ENCODE measurements around the gene MTHFD1L. TPM values are rescaled to one million over a fixed set of nuclear protein-coding genes. Genes with fewer than 3 reads are reported as not detected.

The MTHFD1L gene
- total and polyA plus RNA-seq, 7 experiments from 2014 or later = 5.7 to 57.8 (median 7.8) TPM

DNA sequence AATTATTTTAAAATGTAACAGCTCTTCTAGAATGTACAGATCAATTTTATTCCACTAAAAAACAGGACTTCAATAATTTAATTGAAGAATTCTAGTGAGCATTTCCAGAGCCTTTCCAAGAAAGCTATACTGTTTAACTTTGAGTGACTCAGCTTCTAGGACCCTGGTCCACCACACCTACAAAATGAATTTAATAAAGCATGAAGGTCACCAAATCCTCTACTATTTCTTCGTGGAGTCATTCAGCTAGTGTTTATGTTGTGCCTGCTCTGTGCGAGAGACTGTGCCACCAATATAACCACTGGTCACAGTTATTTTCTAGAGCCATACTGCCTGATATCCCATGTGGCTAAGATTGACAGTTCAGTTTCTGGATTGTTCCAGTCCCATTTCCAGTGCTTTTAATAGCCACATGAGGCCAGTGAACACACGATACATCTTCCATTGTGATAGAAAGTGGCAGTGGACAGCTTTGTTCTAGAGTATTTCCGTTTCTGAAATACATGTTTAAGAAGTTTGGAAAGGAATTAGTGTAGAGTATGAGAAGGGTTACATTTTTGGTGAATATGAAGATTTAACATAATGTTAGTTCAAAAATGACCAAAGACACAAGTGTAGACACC lies 160.7 kb downstream of the MTHFD1L start:
- Mint-ChIP-seq H3K9me3 (no peaks in the 10 kb centered on the region), H3K4me3 (no peak overlapping the region), H3K27me3 (no peaks in the 10 kb centered on the region), H3K4me1 (peaks cover 0 to 5% (median 0%) of the 10 kb centered on the region in 7 donors), H3K27ac (no peak overlapping the region), H3K36me3 (peaks cover 0 to 25% (median 20%) of the 10 kb centered on the region in 5 donors)
- Histone ChIP-seq H3K9me3 (ENCODE audit: control insufficient read depth in 2 of 3, low read length in 3 of 3) (no peaks in the 10 kb centered on the region), H3K4me1 (ENCODE audit: control insufficient read depth in 2 of 2, insufficient read depth in 2 of 2, low read length in 2 of 2) (no peaks in the 10 kb centered on the region), H3K27me3 (ENCODE audit: control insufficient read depth in 2 of 2, insufficient read depth in 2 of 2, low read length in 2 of 2) (no peaks in the 10 kb centered on the region), H3K36me3 (ENCODE audit: control insufficient read depth in 2 of 3, insufficient read depth in 3 of 3, low read length in 3 of 3) (peaks cover 0 to 4% (median 0%) of the 10 kb centered on the region in 3 experiments), H3K27ac (ENCODE audit: low read depth, low read length) (no peak overlapping the region), H3K4me3 (ENCODE audit: low read length) (no peak overlapping the region)
- ChIA-PET CTCF (interaction anchor here (1.3 kb wide), 1 partner anchor 8 kb away, joined by 4 read pairs; no protein-coding TSS in a partner anchor), POLR2A (no interaction called here)
- no peak for ATAC-seq
- DNase-seq = no peak
- intact Hi-C loops (cut with micrococcal nuclease) = no loop called here

DNA sequence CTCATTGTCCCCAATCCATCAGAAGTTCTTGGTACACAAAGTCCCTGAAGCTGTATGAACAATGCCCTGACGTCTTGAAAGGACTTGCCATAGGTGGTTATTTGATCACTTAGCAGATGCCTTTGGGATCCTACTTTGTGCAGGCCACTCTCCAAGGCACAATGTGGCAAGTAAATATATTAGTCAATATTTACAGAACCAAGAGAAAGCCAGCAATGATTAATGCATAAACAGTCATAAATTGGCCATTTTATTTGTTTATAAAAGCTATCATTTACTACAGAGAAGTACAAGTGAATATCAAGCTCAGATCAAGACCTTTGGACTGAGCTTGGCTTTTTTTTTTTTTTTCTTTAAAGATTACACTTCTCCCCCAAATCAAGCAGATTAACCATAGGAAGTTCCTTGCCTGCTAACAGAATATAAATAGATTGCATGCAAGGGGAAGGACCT lies 161.8 kb downstream of the MTHFD1L start:
- DNase-seq (no peak), ATAC-seq (no peak)
- H3K36me3 ChIP-seq (ENCODE audit: control insufficient read depth in 2 of 3, insufficient read depth in 3 of 3, low read length in 3 of 3) = peaks cover 0 to 4% (median 0%) of the 10 kb centered on the region in 3 experiments
- Mint-ChIP-seq H3K4me1 (peaks cover 0 to 5% (median 0%) of the 10 kb centered on the region in 7 donors), H3K9me3 (no peaks in the 10 kb centered on the region), H3K36me3 (peaks cover 0 to 25% (median 20%) of the 10 kb centered on the region in 5 donors), H3K27me3 (no peaks in the 10 kb centered on the region), H3K27ac (no peak overlapping the region), H3K4me3 (no peak overlapping the region)
- ChIA-PET POLR2A (no interaction called here), CTCF (interaction anchor here (1.1 to 1.3 kb wide), 2 partner anchors 10 to 297 kb away, joined by 3 to 4 read pairs; no protein-coding TSS in a partner anchor)
- intact Hi-C loops (cut with micrococcal nuclease) = no loop called here
- no peaks in the 10 kb centered on the region for H3K4me1 ChIP-seq (ENCODE audit: control insufficient read depth in 2 of 2, insufficient read depth in 2 of 2, low read length in 2 of 2)
- no peaks in the 10 kb centered on the region for H3K27me3 ChIP-seq (ENCODE audit: control insufficient read depth in 2 of 2, insufficient read depth in 2 of 2, low read length in 2 of 2)
- no peaks in the 10 kb centered on the region for H3K9me3 ChIP-seq (ENCODE audit: control insufficient read depth in 2 of 3, low read length in 3 of 3)
- H3K4me3 ChIP-seq (ENCODE audit: low read length) = no peak overlapping the region
- no peak overlapping the region for H3K27ac ChIP-seq (ENCODE audit: low read depth, low read length)

DNA sequence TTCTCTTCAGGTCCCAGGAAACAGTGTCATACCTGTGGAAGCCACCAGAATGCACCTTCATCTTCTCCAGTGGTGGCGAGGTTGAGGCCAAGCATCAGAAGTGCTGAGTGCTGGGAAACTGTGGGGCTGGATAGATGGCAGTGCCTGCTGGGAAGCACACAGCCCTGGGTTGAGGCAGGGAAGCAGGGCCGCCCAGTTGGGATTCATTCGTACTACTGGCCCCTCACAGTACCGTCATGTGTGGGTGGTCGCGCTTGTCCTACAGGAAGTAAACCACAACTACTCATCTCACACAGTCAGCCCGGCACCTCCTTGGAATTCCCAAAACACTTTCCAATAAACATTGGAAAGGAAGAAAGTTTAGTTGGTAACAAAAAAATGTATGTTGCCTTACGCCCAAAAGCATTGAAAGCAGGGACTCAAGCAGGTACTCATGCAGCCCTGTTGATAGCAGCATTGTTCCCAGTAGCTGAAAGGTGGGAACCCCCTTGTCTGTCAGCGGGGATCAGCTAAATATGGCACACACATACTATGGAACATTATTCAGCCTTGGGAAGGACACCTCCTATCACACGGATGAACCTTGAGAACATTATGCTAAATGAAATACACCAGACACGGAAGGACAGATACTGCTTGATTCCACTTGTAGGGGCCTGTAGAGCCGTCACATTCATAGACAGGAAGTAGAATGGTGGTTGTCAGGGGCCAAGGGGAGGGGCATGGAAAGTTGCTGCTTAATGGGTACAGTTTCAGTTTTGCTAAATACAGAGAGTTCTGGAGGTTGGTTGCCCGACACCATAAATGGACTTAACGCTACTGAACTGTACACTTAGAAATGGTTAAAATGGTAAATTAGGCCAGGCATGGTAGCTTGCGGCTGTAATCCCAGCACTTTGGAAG lies 162.7 kb downstream of the MTHFD1L start:
- no peak overlapping the region for H3K27ac ChIP-seq (ENCODE audit: low read depth, low read length)
- H3K36me3 ChIP-seq (ENCODE audit: control insufficient read depth in 2 of 3, insufficient read depth in 3 of 3, low read length in 3 of 3) = peaks cover 0 to 4% (median 0%) of the 10 kb centered on the region in 3 experiments
- H3K9me3 ChIP-seq (ENCODE audit: control insufficient read depth in 2 of 3, low read length in 3 of 3) = no peaks in the 10 kb centered on the region
- DNase-seq (no peak), ATAC-seq (no peak)
- Mint-ChIP-seq H3K36me3 (peaks cover 0 to 25% (median 16%) of the 10 kb centered on the region in 5 donors), H3K27ac (no peak overlapping the region), H3K9me3 (no peaks in the 10 kb centered on the region), H3K27me3 (no peaks in the 10 kb centered on the region), H3K4me3 (no peak overlapping the region), H3K4me1 (peaks cover 0 to 5% (median 0%) of the 10 kb centered on the region in 7 donors)
- H3K4me1 ChIP-seq (ENCODE audit: control insufficient read depth in 2 of 2, insufficient read depth in 2 of 2, low read length in 2 of 2) = no peaks in the 10 kb centered on the region
- ChIA-PET POLR2A (no interaction called here), CTCF (interaction anchor here (1.1 kb wide), 1 partner anchor 296 kb away, joined by 3 read pairs; no protein-coding TSS in a partner anchor)
- intact Hi-C loops (cut with micrococcal nuclease) = no loop called here
- H3K27me3 ChIP-seq (ENCODE audit: control insufficient read depth in 2 of 2, insufficient read depth in 2 of 2, low read length in 2 of 2) = no peaks in the 10 kb centered on the region
- no peak overlapping the region for H3K4me3 ChIP-seq (ENCODE audit: low read length)

DNA sequence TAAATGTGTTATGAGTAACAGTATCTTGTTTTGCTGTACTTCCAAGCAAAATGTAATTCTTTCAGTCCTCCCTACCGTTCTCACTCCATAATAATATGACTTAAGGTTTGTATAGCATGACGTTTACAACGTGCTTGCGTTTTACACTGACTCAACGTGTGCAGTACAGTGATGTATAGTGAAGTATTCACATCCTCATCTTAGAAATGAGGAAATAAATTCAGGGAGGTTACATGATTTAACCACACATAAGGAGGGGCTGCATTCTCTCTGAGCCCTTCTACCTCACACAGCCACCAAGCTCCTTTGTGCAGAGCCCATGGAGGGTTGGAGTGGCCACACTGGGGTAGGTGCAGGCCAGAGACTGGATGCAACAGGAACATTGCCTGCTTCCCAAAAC lies 164.5 kb downstream of the MTHFD1L start:
- CTCF ChIA-PET = no interaction called here
- DNase-seq = no peak
- no peak overlapping the region for H3K27ac ChIP-seq (ENCODE audit: low read depth, low read length)
- Mint-ChIP-seq H3K4me1 (peaks cover 0 to 5% (median 0%) of the 10 kb centered on the region in 7 donors), H3K36me3 (peaks cover 0 to 26% (median 19%) of the 10 kb centered on the region in 5 donors), H3K27me3 (no peaks in the 10 kb centered on the region), H3K27ac (no peak overlapping the region), H3K9me3 (no peaks in the 10 kb centered on the region), H3K4me3 (no peak overlapping the region)
- no peaks in the 10 kb centered on the region for H3K36me3 ChIP-seq (ENCODE audit: control insufficient read depth in 2 of 3, insufficient read depth in 3 of 3, low read length in 3 of 3)
- no peak overlapping the region for H3K4me3 ChIP-seq (ENCODE audit: low read length)
- H3K9me3 ChIP-seq (ENCODE audit: control insufficient read depth in 2 of 3, low read length in 3 of 3) = no peaks in the 10 kb centered on the region
- H3K4me1 ChIP-seq (ENCODE audit: control insufficient read depth in 2 of 2, insufficient read depth in 2 of 2, low read length in 2 of 2) = no peaks in the 10 kb centered on the region
- intact Hi-C loops (cut with micrococcal nuclease) = no loop called here
- POLR2A ChIA-PET = no interaction called here
- H3K27me3 ChIP-seq (ENCODE audit: control insufficient read depth in 2 of 2, insufficient read depth in 2 of 2, low read length in 2 of 2) = no peaks in the 10 kb centered on the region
- peak; percentile 79 for ATAC-seq

DNA sequence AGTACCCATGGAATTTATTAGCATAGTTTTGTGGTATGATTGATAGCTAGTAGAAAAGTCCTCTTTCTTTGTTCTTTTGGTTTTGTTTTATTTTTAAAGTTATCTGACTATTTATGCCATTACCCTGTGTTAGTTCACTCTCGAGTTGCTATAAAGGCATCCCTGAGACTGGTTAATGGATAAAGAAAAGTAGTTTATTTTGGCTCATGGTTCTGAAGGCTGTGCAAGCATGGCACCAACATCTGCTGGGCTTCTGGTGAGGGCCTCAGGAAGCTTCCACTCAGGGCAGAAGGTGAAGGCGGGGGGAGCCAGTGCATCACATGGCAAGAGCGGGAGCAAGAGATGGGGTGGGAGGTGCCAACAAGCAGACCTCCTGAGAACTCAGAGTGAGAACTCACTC lies 166.5 kb downstream of the MTHFD1L start:
- intact Hi-C loops (cut with micrococcal nuclease) = no loop called here
- ChIA-PET CTCF (no interaction called here), POLR2A (no interaction called here)
- Mint-ChIP-seq H3K9me3 (no peaks in the 10 kb centered on the region), H3K27me3 (no peaks in the 10 kb centered on the region), H3K4me1 (peaks cover 0 to 12% (median 0%) of the 10 kb centered on the region in 7 donors), H3K27ac (no peak overlapping the region), H3K36me3 (peaks cover 0 to 28% (median 26%) of the 10 kb centered on the region in 5 donors), H3K4me3 (no peak overlapping the region)
- Histone ChIP-seq H3K9me3 (ENCODE audit: control insufficient read depth in 2 of 3, low read length in 3 of 3) (no peaks in the 10 kb centered on the region), H3K4me1 (ENCODE audit: control insufficient read depth in 2 of 2, insufficient read depth in 2 of 2, low read length in 2 of 2) (no peaks in the 10 kb centered on the region), H3K27me3 (ENCODE audit: control insufficient read depth in 2 of 2, insufficient read depth in 2 of 2, low read length in 2 of 2) (no peaks in the 10 kb centered on the region), H3K27ac (ENCODE audit: low read depth, low read length) (no peak overlapping the region), H3K36me3 (ENCODE audit: control insufficient read depth in 2 of 3, insufficient read depth in 3 of 3, low read length in 3 of 3) (no peaks in the 10 kb centered on the region), H3K4me3 (ENCODE audit: low read length) (no peak overlapping the region)
- DNase-seq = no peak
- no peak for ATAC-seq

DNA sequence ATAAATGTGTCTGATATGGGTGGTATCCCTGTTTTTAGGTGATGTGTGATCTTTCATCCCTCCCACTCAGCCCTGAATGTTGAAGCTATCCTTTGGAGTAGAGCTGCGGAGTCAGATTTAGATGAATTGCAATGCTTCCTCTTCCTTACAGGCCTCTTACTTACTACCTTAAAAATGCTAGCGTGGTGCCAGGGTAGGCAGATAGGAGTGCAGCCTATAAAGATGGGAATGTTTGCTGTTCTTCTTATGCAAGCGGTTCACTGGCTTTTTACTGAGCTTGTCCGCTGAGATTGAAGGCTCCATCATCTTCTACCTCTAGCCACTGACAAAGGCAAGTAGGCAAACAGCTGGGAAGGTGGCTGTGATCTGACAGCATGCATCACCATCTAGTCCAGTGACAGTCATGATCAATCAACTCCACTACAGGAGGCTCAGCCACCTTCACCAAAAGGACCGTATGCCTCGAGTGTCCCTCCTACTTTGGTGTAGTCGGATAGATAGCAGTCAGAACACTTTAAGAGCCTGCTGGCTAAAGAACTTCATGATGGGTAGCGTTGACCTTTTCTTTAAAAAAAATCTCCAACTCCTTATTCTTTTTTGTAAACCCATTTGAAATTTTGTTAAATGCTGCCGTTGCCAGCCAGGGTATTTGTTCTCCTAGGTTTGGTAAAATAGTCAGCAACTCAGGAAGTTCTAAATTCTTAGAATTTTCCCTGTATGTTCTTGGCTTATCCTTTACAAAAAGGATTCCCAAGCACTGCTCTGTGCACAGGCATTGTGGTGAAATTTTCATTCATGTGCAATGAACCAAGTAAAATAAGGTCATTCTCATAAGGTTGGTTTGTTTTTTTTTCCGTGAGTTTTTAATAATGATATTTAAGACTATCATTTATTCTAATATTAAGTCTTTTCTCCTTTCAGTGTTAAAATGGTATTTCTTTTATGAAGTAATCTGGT lies 169.6 kb downstream of the MTHFD1L start:
- peaks cover 8 to 41% (median 25%) of the 10 kb centered on the region in 5 donors for H3K36me3 Mint-ChIP-seq
- ChIA-PET POLR2A (no interaction called here), CTCF (no interaction called here)
- no peaks in the 10 kb centered on the region for H3K4me1 ChIP-seq (ENCODE audit: control insufficient read depth in 2 of 2, insufficient read depth in 2 of 2, low read length in 2 of 2)
- intact Hi-C loops (cut with micrococcal nuclease) = no loop called here
- peaks cover 0 to 9% (median 0%) of the 10 kb centered on the region in 7 donors for H3K4me1 Mint-ChIP-seq
- no peak overlapping the region for H3K27ac ChIP-seq (ENCODE audit: low read depth, low read length)
- ATAC-seq = no peak
- no peaks in the 10 kb centered on the region for H3K36me3 ChIP-seq (ENCODE audit: control insufficient read depth in 2 of 3, insufficient read depth in 3 of 3, low read length in 3 of 3)
- no peak overlapping the region for H3K4me3 ChIP-seq (ENCODE audit: low read length)
- no peaks in the 10 kb centered on the region for H3K27me3 ChIP-seq (ENCODE audit: control insufficient read depth in 2 of 2, insufficient read depth in 2 of 2, low read length in 2 of 2)
- H3K4me3 Mint-ChIP-seq = no peak overlapping the region
- no peak overlapping the region for H3K27ac Mint-ChIP-seq
- DNase-seq = no peak
- no peaks in the 10 kb centered on the region for H3K9me3 ChIP-seq (ENCODE audit: control insufficient read depth in 2 of 3, low read length in 3 of 3)
- H3K27me3 Mint-ChIP-seq = no peaks in the 10 kb centered on the region
- no peaks in the 10 kb centered on the region for H3K9me3 Mint-ChIP-seq
